ENCODE data around the gene ZNF664. TPM values are rescaled to one million over a fixed set of nuclear protein-coding genes. Genes with fewer than 3 reads are reported as not detected.

ZNF664 gene
- total RNA-seq, 1 donor from 2014 or later = 134 TPM

GRCh38 chr12:123938679-123939480, 34.1 kb upstream of the ZNF664 start:
- TF ChIP-seq CTCF (IDR thresholded peaks at IDR 0.05) = peak; percentile 29
- no peak for DNase-seq (ENCODE audit: extremely low spot score, unreplicated experiment)
- Mint-ChIP-seq H3K9me3 (ENCODE audit: unreplicated experiment) (peaks cover 3% of the 10 kb centered on the region), H3K27me3 (ENCODE audit: unreplicated experiment) (no peaks in the 10 kb centered on the region), H3K36me3 (ENCODE audit: unreplicated experiment) (peaks cover 47% of the 10 kb centered on the region), H3K4me1 (ENCODE audit: unreplicated experiment) (peaks cover 38% of the 10 kb centered on the region), H3K27ac (ENCODE audit: unreplicated experiment) (peak overlapping the region; percentile 31), H3K4me3 (ENCODE audit: unreplicated experiment) (no peak overlapping the region)

GRCh38 chr12:123939716-123940626, 33.0 kb upstream of the ZNF664 start:
- Mint-ChIP-seq H3K36me3 (ENCODE audit: unreplicated experiment) (peaks cover 51% of the 10 kb centered on the region), H3K9me3 (ENCODE audit: unreplicated experiment) (peaks cover 3% of the 10 kb centered on the region), H3K27ac (ENCODE audit: unreplicated experiment) (no peak overlapping the region)

GRCh38 chr12:123940627-123940966, 32.4 kb upstream of the ZNF664 start:
- H3K4me3 Mint-ChIP-seq (ENCODE audit: unreplicated experiment) = no peak overlapping the region
- DNase-seq (ENCODE audit: extremely low spot score, unreplicated experiment) = no peak
- H3K4me1 Mint-ChIP-seq (ENCODE audit: unreplicated experiment) = peaks cover 44% of the 10 kb centered on the region
- H3K27ac Mint-ChIP-seq (ENCODE audit: unreplicated experiment) = no peak overlapping the region
- peaks cover 49% of the 10 kb centered on the region for H3K36me3 Mint-ChIP-seq (ENCODE audit: unreplicated experiment)
- H3K27me3 Mint-ChIP-seq (ENCODE audit: unreplicated experiment) = no peaks in the 10 kb centered on the region
- peaks cover 3% of the 10 kb centered on the region for H3K9me3 Mint-ChIP-seq (ENCODE audit: unreplicated experiment)
- no peak for TF ChIP-seq CTCF (IDR thresholded peaks at IDR 0.05)

More at GRCh38 chr12:123939716-123940626, 33.0 kb upstream of the ZNF664 start:
- DNase-seq (ENCODE audit: extremely low spot score, unreplicated experiment) = no peak
- H3K4me3 Mint-ChIP-seq (ENCODE audit: unreplicated experiment) = no peak overlapping the region
- no peak for TF ChIP-seq CTCF (IDR thresholded peaks at IDR 0.05)
- H3K27me3 Mint-ChIP-seq (ENCODE audit: unreplicated experiment) = no peaks in the 10 kb centered on the region
- peaks cover 44% of the 10 kb centered on the region for H3K4me1 Mint-ChIP-seq (ENCODE audit: unreplicated experiment)

- Mint-ChIP-seq H3K4me3 (ENCODE audit: unreplicated experiment) (no peak overlapping the region), H3K4me1 (ENCODE audit: unreplicated experiment) (peaks cover 44% of the 10 kb centered on the region), H3K9me3 (ENCODE audit: unreplicated experiment) (peaks cover 3% of the 10 kb centered on the region), H3K36me3 (ENCODE audit: unreplicated experiment) (peaks cover 48% of the 10 kb centered on the region), H3K27ac (ENCODE audit: unreplicated experiment) (peak overlapping the region; percentile 88), H3K27me3 (ENCODE audit: unreplicated experiment) (no peaks in the 10 kb centered on the region)
- no peak for DNase-seq (ENCODE audit: extremely low spot score, unreplicated experiment)
- TF ChIP-seq CTCF (IDR thresholded peaks at IDR 0.05) = no peak
These were observed 32.0 kb upstream of the ZNF664 start for GRCh38 chr12:123941000-123941399.

Data from osteocyte (in vitro differentiated cells).